Medulla oblongata (tissue), 1 donor: Measurements from ENCODE around the gene RIPOR3.

Experiments
- DNase-seq: peaks from one replicate; pipeline ENCODE4 v3.0.0-alpha.2; 2015; ENCODE audit errors: extremely low spot score

The RIPOR3 gene

GRCh38 chr20:50690650-50691572 is at the start of gene RIPOR3:
Gene RIPOR3 (minus strand): TSS chr20:50691542. CDS start chr20:50691128, 414 bp downstream.
- DNase-seq: peak; percentile 9

- no peak for DNase-seq
These were observed 46.0 kb upstream of the RIPOR3 start for GRCh38 chr20:50737352-50737751.

- no peak for DNase-seq
These were observed 44.5 kb upstream of the RIPOR3 start for GRCh38 chr20:50735813-50736212.

GRCh38 chr20:50734730-50735679 is 43.7 kb upstream of the RIPOR3 start:
- DNase-seq: no peak

GRCh38 chr20:50733644-50734349 is 42.5 kb upstream of the RIPOR3 start:
- DNase-seq: no peak

- DNase-seq: no peak
These were observed 40.8 kb upstream of the RIPOR3 start for GRCh38 chr20:50731930-50732690.

- DNase-seq: peak; percentile 97
These were observed 40.0 kb upstream of the RIPOR3 start, which contains the start of gene PARD6B for GRCh38 chr20:50731055-50731929. Gene PARD6B (plus strand): TSS chr20:50731580. CDS start chr20:50731787, 207 bp downstream.

GRCh38 chr20:50730765-50731054 is 39.4 kb upstream of the RIPOR3 start:
- DNase-seq: no peak

GRCh38 chr20:50729901-50730764 is 38.8 kb upstream of the RIPOR3 start:
- no peak for DNase-seq

- no peak for DNase-seq
These were observed 37.9 kb upstream of the RIPOR3 start for GRCh38 chr20:50728981-50729874.

- DNase-seq: no peak
These were observed 37.2 kb upstream of the RIPOR3 start for GRCh38 chr20:50728486-50728980.

GRCh38 chr20:50727792-50728485 is 36.6 kb upstream of the RIPOR3 start:
- no peak for DNase-seq

- no peak for DNase-seq
These were observed 35.8 kb upstream of the RIPOR3 start for GRCh38 chr20:50726955-50727791.

- DNase-seq: no peak
These were observed 34.3 kb upstream of the RIPOR3 start for GRCh38 chr20:50725724-50726005.

- DNase-seq: no peak
These were observed 33.7 kb upstream of the RIPOR3 start for GRCh38 chr20:50724851-50725723.
